GM18526 (cell line): ENCODE data around the gene NKAPD1.

Experiments used
- POLR2A ChIP-seq: IDR thresholded peaks from 3 replicates; pipeline ENCODE4 v1.6.1; 2011; ENCODE audit not compliant: insufficient read length; ENCODE audit errors: extremely low read depth

The NKAPD1 gene

GRCh38 chr11:112123129-112123528 lies 49.0 kb downstream of the NKAPD1 start:
- TF ChIP-seq POLR2A: no peak

- no peak for TF ChIP-seq POLR2A
Measured at GRCh38 chr11:112127056-112127455, 53.0 kb downstream of the NKAPD1 start.

DNA sequence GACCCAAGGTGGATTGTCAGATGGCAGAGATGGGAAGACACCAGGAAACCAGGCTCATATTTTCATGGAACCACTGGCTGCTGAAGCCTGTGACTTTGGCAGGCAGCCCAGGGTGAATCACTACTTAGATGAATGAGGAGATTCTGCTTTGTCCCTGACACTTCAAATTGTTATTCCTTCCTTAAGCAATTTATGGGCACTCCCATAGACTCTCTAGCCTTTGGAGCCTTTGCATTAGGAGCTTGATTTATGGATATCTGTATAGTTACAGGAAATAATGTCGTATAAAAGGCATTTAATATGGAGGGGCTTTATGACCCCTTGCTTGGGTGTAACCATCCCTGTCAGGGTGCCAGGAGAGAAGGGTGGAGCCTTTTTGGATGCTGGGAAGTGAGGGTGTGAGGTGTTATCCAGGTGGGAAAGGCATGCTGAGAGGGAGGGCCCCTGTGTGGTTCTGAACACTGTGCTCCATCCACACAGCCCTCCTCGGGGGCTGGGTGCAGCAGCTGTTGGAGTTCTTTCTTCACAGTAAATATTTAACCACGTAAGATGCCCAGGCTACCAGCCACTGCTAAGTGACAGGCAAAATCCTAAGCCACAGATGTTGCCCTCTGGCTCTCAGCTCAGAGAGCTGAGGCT lies 54.5 kb downstream of the NKAPD1 start:
- TF ChIP-seq POLR2A: no peak

GRCh38 chr11:112129656-112130055 lies 55.6 kb downstream of the NKAPD1 start:
- TF ChIP-seq POLR2A: no peak

DNA sequence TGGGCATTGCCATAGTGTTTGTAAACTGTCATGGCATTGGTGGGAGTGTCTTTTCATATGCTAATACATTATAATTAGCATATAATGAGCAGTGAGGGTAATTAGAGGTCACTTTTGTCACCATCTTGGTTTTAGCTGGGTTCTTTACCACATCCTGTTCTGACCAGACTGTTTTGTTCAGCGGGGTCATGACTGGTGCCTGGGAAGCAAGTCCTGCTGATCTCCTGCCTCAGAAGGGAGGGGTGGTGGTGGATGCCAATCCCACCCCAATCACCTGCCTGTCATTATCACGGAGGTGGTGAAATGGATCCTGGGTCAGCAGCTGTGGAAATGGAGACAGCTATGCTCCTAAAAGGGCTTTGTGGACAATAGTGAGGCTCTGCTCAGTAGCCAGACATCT lies 58.6 kb downstream of the NKAPD1 start:
- no peak for TF ChIP-seq POLR2A

DNA sequence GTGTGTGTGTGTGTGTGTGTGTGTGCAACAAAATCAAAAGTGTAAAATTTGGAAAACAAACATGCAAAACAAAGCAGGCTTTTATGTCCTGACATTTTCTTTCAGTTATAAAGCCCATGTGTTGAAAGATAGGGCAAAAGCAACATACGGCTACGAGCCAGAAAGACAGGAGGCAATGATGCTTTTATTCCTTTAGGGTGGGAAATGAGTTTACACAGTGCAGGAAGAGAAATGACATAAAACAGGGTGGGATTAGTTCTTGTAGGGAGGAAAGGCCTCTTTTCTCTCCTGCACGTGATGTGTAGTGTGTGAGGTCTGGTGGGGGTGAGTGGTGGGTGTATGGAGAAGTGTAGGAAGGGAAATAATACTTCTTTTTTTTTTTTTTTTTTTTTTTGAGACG lies 60.4 kb downstream of the NKAPD1 start:
- TF ChIP-seq POLR2A: no peak
